ENCODE results near the gene NAALADL2. TPM values are rescaled to one million over a fixed set of nuclear protein-coding genes. Genes with fewer than 3 reads are reported as not detected.

The NAALADL2 gene
- total RNA-seq, 1 experiment from 2014 or later = 1.6 TPM

- Histone ChIP-seq H3T11ph (ENCODE audit: low read length) (no peak overlapping the region), H3K9me3 (ENCODE audit: control insufficient read depth, low read depth, low read length) (no peaks in the 10 kb centered on the region), H3K18ac (ENCODE audit: insufficient read length, low read depth, low read length) (no peak overlapping the region), H3K4ac (ENCODE audit: low read depth, low read length) (no peak overlapping the region), H3K79me2 (ENCODE audit: insufficient read depth, low read length) (no peaks in the 10 kb centered on the region), H3K9ac (ENCODE audit: extremely low read depth, insufficient read length, low read length) (no peak overlapping the region), H3K27me3 (ENCODE audit: insufficient read depth, low read length) (no peaks in the 10 kb centered on the region), H2AFZ (ENCODE audit: low read length) (no peak overlapping the region), H4K91ac (ENCODE audit: insufficient read length, low read depth, low read length) (no peak overlapping the region), H2BK15ac (ENCODE audit: low read depth, low read length) (no peak overlapping the region), H2BK5ac (ENCODE audit: insufficient read length, low read length) (no peak overlapping the region), H2BK12ac (ENCODE audit: insufficient read length, low read depth, low read length) (no peak overlapping the region), H3K56ac (ENCODE audit: insufficient read length, low read depth, low read length) (no peak overlapping the region), H3K14ac (ENCODE audit: insufficient read depth, low read length) (no peak overlapping the region), H4K20me1 (ENCODE audit: control insufficient read depth, insufficient read depth, insufficient read length) (no peaks in the 10 kb centered on the region), H3K23me2 (ENCODE audit: insufficient read length, low read depth, low read length, poor library complexity, severe bottlenecking) (no peaks in the 10 kb centered on the region), H4K8ac (replicated peaks; ENCODE audit: insufficient read length, low read depth, low read length) (no peak overlapping the region), H3K4me2 (ENCODE audit: insufficient read depth, insufficient read length, low read length) (no peak overlapping the region), H2AK5ac (ENCODE audit: insufficient read length, low read length) (no peak overlapping the region), H3K4me1 (ENCODE audit: insufficient read depth, low read length) (no peaks in the 10 kb centered on the region), H4K5ac (ENCODE audit: insufficient read length, low read depth, low read length) (no peak overlapping the region), H2BK120ac (ENCODE audit: low read depth, low read length, poor library complexity, severe bottlenecking) (no peak overlapping the region), H3K23ac (ENCODE audit: insufficient read length, low read depth, low read length) (no peak overlapping the region), H2BK20ac (ENCODE audit: low read depth, low read length, poor library complexity, severe bottlenecking) (no peak overlapping the region), H3K79me1 (ENCODE audit: insufficient read depth, low read depth, low read length, poor library complexity, severe bottlenecking) (no peaks in the 10 kb centered on the region), H3K27ac (ENCODE audit: insufficient read length, low read depth, low read length) (no peak overlapping the region)
- Mint-ChIP-seq H3K36me3 (ENCODE audit: insufficient read depth in 1 of 3, low read depth in 3 of 3) (no peaks in the 10 kb centered on the region), H3K4me3 (no peak overlapping the region), H3K4me1 (peaks cover 13 to 17% of the 10 kb centered on the region in 2 experiments), H3K27ac (no peak overlapping the region), H3K9me3 (no peaks in the 10 kb centered on the region), H3K27me3 (ENCODE audit: low read depth) (no peaks in the 10 kb centered on the region)
- no peak for TF ChIP-seq CTCF (conservative IDR thresholded peaks at IDR 0.05)
- no peak for DNase-seq
Measured at GRCh38 chr3:174863488-174863887, 4.4 kb downstream of the NAALADL2 start.

All from H9 (cell line).